ENCODE results near the gene SHTN1. TPM values are rescaled to one million over a fixed set of nuclear protein-coding genes. Genes with fewer than 3 reads are reported as not detected.

Gene SHTN1
- total RNA-seq, 2 experiments from 2014 or later = not detected

DNA sequence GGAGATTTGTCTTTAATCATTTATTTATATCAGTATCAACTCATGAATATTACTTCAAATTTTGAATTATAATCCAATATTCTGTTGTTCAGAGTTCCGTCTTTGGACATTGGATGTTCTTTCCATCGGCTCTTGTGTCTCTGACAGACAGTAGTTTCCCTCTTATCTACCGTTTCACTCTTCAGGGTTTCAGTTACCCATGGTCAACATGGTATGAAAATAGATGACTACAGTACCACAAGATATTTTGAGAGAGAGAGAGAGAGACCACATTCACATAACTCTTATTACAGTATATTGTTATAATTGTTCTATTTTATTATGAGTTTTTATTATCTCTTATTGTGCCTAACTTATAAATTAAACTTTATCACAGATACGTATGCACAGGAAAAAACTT lies 6.8 kb downstream of the SHTN1 start:
- Mint-ChIP-seq H3K9me3 (ENCODE audit: insufficient read depth) (no peaks in the 10 kb centered on the region), H3K27me3 (ENCODE audit: low read depth) (peaks cover 4% of the 10 kb centered on the region), H3K36me3 (ENCODE audit: low read depth) (no peaks in the 10 kb centered on the region), H3K4me1 (ENCODE audit: low read depth) (no peaks in the 10 kb centered on the region), H3K4me3 (no peak overlapping the region), H3K27ac (no peak overlapping the region)
- DNase-seq = no peak
- ATAC-seq = no peak
- CTCF ChIA-PET = no interaction called here
- POLR2A ChIA-PET = no interaction called here

DNA sequence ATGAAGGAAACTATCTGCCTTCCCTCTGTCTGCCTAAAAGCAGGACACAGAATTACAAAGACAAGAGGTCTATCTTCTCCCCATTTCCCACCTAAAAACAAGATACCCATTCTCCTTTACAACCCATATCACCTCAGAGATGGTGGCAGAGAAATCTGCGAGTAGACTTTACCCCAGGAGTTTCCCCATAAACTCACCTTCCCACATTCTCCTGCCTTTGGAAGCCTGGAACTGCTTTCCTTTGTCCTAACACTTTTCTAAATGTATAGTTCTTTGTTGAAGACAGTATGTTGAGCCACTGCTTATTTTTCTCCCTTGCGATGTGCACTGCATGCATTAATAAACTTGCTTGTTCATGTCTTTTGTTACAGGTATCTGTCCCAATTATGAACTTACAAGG lies 8.0 kb downstream of the SHTN1 start:
- no peaks in the 10 kb centered on the region for H3K9me3 Mint-ChIP-seq (ENCODE audit: insufficient read depth)

DNA sequence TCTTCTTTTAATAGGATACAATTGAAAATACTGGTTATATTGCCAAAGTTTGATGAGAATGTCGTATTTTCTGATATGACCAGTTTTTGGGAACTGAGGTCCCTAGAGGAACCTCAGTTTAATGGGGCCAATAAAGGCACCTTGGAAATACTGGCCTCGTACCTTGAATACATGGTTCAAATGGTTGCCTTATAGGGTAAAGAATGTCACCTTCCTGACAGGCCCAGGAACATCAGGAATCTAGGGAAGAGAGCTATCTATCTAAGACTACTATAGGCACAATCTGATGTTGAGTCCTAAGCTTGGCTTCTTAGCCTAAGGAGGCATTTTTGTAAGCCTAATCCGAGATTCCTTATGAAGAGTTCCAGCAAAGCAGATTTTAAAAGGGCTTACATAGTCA lies 9.3 kb downstream of the SHTN1 start:
- ATAC-seq (no peak), DNase-seq (no peak)
- Mint-ChIP-seq H3K4me3 (no peak overlapping the region), H3K9me3 (ENCODE audit: insufficient read depth) (no peaks in the 10 kb centered on the region), H3K27ac (no peak overlapping the region), H3K4me1 (ENCODE audit: low read depth) (no peaks in the 10 kb centered on the region), H3K27me3 (ENCODE audit: low read depth) (peaks cover 4% of the 10 kb centered on the region), H3K36me3 (ENCODE audit: low read depth) (no peaks in the 10 kb centered on the region)
- CTCF ChIA-PET = no interaction called here
- POLR2A ChIA-PET = no interaction called here

More for the DNA sequence above, 8.0 kb downstream of the SHTN1 start:
- ATAC-seq (no peak), DNase-seq (no peak)
- Mint-ChIP-seq H3K27ac (no peak overlapping the region), H3K27me3 (ENCODE audit: low read depth) (peaks cover 4% of the 10 kb centered on the region), H3K36me3 (ENCODE audit: low read depth) (no peaks in the 10 kb centered on the region), H3K4me3 (no peak overlapping the region), H3K4me1 (ENCODE audit: low read depth) (no peaks in the 10 kb centered on the region)
- ChIA-PET CTCF (no interaction called here), POLR2A (no interaction called here)

DNA sequence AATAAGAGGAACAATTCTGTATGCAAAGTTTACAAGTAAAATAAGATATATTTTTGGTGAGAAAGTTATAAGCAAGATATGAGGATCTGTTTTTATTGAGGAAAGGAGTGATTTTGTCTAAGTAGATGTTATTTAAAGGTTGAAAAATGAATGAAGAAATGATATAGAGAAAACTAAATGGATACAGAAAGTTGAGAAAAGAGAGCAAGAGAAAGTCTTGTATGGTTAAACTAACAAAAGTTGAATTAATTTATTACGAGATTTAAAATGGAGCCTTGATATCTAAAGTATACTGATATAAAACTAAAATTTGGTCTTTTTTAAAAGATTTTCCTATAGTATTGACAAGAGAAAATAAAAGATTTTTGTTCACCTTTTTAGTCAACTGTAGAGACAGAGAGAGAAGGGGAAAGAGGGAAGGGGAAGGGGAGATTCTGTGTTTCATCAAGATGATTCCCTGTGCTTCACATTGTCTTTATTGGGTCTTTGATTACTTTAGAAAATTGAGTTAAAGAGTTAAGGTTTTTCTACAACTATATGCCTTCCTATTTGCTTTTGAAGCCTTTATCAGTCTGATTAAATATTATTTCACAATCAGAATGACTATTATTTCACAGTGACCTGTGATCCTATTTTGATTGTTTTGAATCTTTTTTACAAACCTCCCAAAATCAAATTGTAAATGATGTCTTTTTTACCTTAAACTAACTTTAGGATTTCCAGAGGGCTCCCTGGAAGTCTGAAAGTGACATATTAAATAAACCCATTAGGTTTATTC lies 10.7 kb downstream of the SHTN1 start:
- Mint-ChIP-seq H3K9me3 (ENCODE audit: insufficient read depth) (no peaks in the 10 kb centered on the region), H3K4me1 (ENCODE audit: low read depth) (no peaks in the 10 kb centered on the region), H3K36me3 (ENCODE audit: low read depth) (no peaks in the 10 kb centered on the region), H3K4me3 (no peak overlapping the region), H3K27me3 (ENCODE audit: low read depth) (peaks cover 4% of the 10 kb centered on the region), H3K27ac (no peak overlapping the region)
- ChIA-PET POLR2A (no interaction called here), CTCF (no interaction called here)
- no peak for DNase-seq
- ATAC-seq = no peak

DNA sequence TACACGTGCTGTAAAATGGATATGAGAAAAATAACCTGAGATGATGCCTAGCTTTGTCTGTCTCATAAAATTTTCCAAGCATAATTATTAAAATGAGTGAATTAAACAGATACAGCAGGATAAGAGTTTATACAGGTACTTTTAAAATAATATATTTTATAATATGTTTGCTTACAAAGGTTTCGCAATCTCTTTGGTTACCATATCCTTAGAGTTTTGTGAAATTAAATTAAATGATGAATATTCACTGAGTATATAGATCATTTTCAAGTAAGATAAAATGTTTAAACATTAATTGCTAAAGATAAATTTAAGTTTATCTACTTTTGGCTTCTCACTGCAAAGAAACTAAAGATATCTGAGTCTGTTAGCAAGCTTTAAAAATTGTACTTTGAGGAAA lies 11.4 kb downstream of the SHTN1 start:
- Mint-ChIP-seq H3K9me3 (ENCODE audit: insufficient read depth) (no peaks in the 10 kb centered on the region), H3K27ac (no peak overlapping the region), H3K4me1 (ENCODE audit: low read depth) (no peaks in the 10 kb centered on the region), H3K27me3 (ENCODE audit: low read depth) (peaks cover 4% of the 10 kb centered on the region), H3K4me3 (no peak overlapping the region), H3K36me3 (ENCODE audit: low read depth) (no peaks in the 10 kb centered on the region)
- no peak for DNase-seq
- no peak for ATAC-seq
- ChIA-PET POLR2A (no interaction called here), CTCF (no interaction called here)

DNA sequence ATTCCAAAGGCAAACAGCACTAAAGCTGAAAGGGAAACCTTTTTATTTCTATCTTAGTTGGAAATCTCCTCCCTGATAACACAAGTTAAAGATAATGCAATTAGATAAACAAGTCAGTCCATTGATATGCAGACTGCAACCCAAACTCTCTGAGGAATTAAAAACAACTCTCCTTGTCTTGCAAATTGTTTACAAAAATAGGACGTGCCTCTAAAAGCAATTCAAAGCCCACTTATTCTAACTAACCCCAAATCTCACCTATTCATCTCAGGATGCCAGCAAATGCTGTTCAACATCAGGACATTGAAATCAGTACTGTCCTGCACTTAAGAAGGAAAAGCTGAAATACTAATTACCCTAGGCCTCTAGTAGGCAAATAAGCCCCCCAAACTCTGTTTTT lies 12.8 kb downstream of the SHTN1 start:
- ChIA-PET POLR2A (no interaction called here), CTCF (no interaction called here)
- no peak overlapping the region for H3K27ac Mint-ChIP-seq
- no peaks in the 10 kb centered on the region for H3K4me1 Mint-ChIP-seq (ENCODE audit: low read depth)
- no peak overlapping the region for H3K4me3 Mint-ChIP-seq
- no peak for DNase-seq
- peaks cover 4% of the 10 kb centered on the region for H3K27me3 Mint-ChIP-seq (ENCODE audit: low read depth)
- no peaks in the 10 kb centered on the region for H3K9me3 Mint-ChIP-seq (ENCODE audit: insufficient read depth)
- H3K36me3 Mint-ChIP-seq (ENCODE audit: low read depth) = no peaks in the 10 kb centered on the region
- ATAC-seq = no peak

DNA sequence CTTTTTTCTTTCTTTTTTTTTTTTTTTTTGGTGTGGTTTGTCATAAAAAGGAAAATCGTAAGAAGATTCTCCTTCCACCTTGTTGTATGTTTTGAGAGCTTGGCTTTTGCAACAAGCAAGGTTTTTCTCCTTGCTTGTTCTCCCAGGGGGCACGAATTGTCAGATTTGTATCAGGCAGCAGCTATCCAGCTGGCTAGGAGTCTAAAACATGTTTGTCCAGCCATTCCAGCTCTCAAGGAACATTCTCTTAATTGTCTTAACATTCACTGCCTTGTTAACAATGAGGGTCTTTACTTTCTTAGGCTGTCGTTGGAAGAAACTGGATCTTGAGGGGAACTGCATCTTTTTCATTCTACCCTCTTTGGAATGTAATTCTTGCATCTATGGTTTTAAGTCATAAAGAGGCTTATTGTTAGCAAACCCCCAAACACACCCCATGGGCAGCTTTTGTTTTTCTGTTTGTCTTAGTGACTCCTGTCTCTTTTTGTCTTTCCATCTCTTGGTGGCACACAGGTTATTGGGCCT lies 14.6 kb downstream of the SHTN1 start:
- DNase-seq (no peak), ATAC-seq (no peak)
- H3K27ac Mint-ChIP-seq = no peak overlapping the region
- H3K4me1 Mint-ChIP-seq (ENCODE audit: low read depth) = no peaks in the 10 kb centered on the region
- H3K9me3 Mint-ChIP-seq (ENCODE audit: insufficient read depth) = no peaks in the 10 kb centered on the region
- POLR2A ChIA-PET = no interaction called here
- CTCF ChIA-PET = no interaction called here
- peaks cover 6% of the 10 kb centered on the region for H3K27me3 Mint-ChIP-seq (ENCODE audit: low read depth)
- H3K4me3 Mint-ChIP-seq = no peak overlapping the region
- H3K36me3 Mint-ChIP-seq (ENCODE audit: low read depth) = no peaks in the 10 kb centered on the region

DNA sequence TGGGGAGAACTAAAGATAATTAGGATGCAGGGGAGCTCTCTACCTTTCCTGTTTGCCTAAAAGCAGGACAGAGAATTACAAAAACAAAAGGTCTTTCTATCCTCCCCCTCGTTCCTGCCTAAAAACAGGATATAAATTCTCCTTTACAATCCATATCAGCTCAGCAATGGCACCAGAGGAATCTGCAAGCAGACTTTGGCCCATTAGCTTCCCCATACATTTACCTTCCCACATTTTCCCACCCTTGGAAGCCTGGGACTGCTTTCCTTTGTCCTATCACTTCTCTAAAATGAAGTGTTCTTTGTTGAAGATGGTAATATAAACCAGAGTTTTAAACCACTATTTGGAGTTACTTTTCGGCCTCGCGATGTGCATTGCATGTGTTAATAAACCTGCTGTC lies 15.5 kb downstream of the SHTN1 start:
- no peak for DNase-seq
- H3K36me3 Mint-ChIP-seq (ENCODE audit: low read depth) = no peaks in the 10 kb centered on the region
- no peaks in the 10 kb centered on the region for H3K9me3 Mint-ChIP-seq (ENCODE audit: insufficient read depth)
- no peak for ATAC-seq
- H3K4me3 Mint-ChIP-seq = no peak overlapping the region
- ChIA-PET POLR2A (no interaction called here), CTCF (no interaction called here)
- no peak overlapping the region for H3K27ac Mint-ChIP-seq
- peaks cover 1% of the 10 kb centered on the region for H3K27me3 Mint-ChIP-seq (ENCODE audit: low read depth)
- no peaks in the 10 kb centered on the region for H3K4me1 Mint-ChIP-seq (ENCODE audit: low read depth)

DNA sequence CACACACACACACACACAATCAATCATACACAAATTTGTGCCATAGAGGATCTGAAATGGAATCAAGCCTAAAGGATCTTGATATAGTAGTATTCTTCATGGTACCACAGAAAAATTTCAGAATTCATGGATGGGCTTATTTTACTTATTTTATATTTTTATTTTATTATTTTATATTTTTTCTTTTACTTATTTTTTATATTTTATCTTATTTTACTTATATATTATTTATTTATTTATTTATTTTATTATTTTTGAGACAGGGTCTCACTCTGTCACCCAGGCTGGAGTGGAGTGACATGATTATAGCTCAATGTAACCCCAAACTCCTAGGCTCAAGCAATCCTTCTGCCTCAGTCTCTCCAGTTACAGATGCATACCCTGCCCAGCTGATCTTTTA lies 16.7 kb downstream of the SHTN1 start:
- ATAC-seq = no peak
- DNase-seq = no peak
- POLR2A ChIA-PET = no interaction called here
- no peak overlapping the region for H3K4me3 Mint-ChIP-seq
- H3K4me1 Mint-ChIP-seq (ENCODE audit: low read depth) = no peaks in the 10 kb centered on the region
- H3K36me3 Mint-ChIP-seq (ENCODE audit: low read depth) = no peaks in the 10 kb centered on the region
- peaks cover 1% of the 10 kb centered on the region for H3K27me3 Mint-ChIP-seq (ENCODE audit: low read depth)
- no peaks in the 10 kb centered on the region for H3K9me3 Mint-ChIP-seq (ENCODE audit: insufficient read depth)
- CTCF ChIA-PET = no interaction called here
- H3K27ac Mint-ChIP-seq = no peak overlapping the region

DNA sequence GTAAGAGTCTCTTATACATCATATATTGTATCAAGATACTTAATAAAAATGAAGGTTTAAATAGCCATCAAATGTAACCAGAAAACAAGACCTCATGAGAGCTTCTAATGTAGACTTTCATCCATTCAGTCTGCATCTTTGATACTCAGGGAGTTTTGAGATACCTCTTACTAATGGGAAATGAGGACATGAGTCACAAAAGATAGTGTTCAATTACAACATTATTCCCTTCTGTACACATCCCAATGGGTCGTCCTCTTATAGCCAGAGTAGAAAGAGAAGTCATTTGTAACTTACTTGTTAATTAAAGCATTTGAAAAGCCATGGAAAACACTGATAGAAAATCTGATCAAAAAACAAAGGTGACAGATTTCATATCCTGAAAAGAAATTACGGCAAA lies 19.4 kb downstream of the SHTN1 start:
- H3K4me3 Mint-ChIP-seq = no peak overlapping the region
- H3K27me3 Mint-ChIP-seq (ENCODE audit: low read depth) = peaks cover 1% of the 10 kb centered on the region
- DNase-seq = no peak
- H3K27ac Mint-ChIP-seq = no peak overlapping the region
- POLR2A ChIA-PET = no interaction called here
- ATAC-seq = no peak
- CTCF ChIA-PET = no interaction called here
- H3K4me1 Mint-ChIP-seq (ENCODE audit: low read depth) = no peaks in the 10 kb centered on the region
- H3K36me3 Mint-ChIP-seq (ENCODE audit: low read depth) = no peaks in the 10 kb centered on the region
- no peaks in the 10 kb centered on the region for H3K9me3 Mint-ChIP-seq (ENCODE audit: insufficient read depth)

DNA sequence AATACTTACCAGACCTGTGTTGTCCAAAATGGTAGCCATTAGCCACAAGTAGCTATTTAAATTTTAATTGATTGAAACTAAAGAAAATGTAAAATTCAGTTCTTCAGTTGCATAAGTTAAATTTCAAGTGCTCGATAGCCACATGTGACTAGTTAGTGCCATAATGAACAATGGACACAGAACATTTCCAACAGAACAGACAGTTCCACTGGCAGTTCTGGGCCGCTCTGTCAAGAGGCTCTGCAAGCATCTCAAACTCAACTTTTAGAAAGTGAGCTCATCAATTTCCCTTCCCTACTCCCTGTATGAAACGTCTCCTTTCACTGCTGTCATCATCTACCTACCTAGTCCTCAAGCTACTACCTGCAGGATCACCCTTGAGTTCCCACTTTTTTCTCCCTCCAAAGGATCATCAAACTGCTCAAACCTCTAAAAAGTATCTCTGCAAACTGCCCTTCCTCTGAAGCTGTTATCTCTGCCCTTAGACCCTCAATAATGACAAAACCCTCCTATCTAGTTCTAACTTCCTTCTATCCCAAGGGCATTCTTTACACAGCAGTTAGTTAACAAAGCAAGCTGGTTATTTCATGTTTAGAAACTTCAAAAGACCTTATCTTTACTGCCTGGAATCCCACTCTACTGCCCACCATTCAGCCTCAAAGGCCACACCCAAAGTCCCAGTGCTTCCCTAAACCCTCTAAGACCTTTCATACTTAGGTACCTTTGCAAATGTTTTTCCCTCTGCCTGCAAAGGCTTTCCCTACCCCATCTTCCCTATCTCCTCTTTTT lies 20.6 kb downstream of the SHTN1 start:
- ATAC-seq = no peak
- no peak overlapping the region for H3K27ac Mint-ChIP-seq
- no peaks in the 10 kb centered on the region for H3K36me3 Mint-ChIP-seq (ENCODE audit: low read depth)
- H3K27me3 Mint-ChIP-seq (ENCODE audit: low read depth) = peaks cover 1% of the 10 kb centered on the region
- ChIA-PET POLR2A (no interaction called here), CTCF (no interaction called here)
- no peak for DNase-seq
- no peak overlapping the region for H3K4me3 Mint-ChIP-seq
- H3K4me1 Mint-ChIP-seq (ENCODE audit: low read depth) = no peaks in the 10 kb centered on the region
- no peaks in the 10 kb centered on the region for H3K9me3 Mint-ChIP-seq (ENCODE audit: insufficient read depth)

DNA sequence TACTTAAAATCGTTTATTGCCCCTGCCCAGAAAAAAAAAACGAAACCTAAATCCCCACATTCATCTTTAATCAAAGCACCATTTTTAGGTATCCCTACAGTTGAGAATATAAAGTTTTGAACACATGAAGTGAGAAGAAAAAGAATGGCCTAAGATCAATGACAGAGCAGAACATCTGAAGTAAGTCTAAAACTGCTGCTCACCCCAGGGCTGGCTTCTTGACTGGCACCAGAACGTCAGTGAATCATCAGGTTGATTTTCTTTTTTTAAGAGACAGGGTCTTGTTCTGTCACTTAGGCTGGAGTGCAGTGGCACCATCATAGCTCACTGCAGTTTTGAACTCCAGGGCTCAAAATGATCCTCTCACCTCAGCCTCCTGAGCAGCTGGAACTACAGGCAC lies 24.9 kb downstream of the SHTN1 start:
- no peaks in the 10 kb centered on the region for H3K36me3 Mint-ChIP-seq (ENCODE audit: low read depth)
- no peak overlapping the region for H3K27ac Mint-ChIP-seq
- ATAC-seq = no peak
- no peak overlapping the region for H3K4me3 Mint-ChIP-seq
- no peaks in the 10 kb centered on the region for H3K4me1 Mint-ChIP-seq (ENCODE audit: low read depth)
- DNase-seq = no peak
- no peaks in the 10 kb centered on the region for H3K27me3 Mint-ChIP-seq (ENCODE audit: low read depth)
- no peaks in the 10 kb centered on the region for H3K9me3 Mint-ChIP-seq (ENCODE audit: insufficient read depth)
- CTCF ChIA-PET = no interaction called here
- POLR2A ChIA-PET = no interaction called here

Data from activated CD8-positive, alpha-beta T cell treated with anti-CD3 and anti-CD28 coated beads, Interleukin-2, amount 10 ng/mL, durations not matched to agents 7 days and 5 days (primary cell).